PFSK-1 (cell line): Measurements from ENCODE around the gene OAF.

Experiments
- FOXP2 ChIP-seq: optimal IDR thresholded peaks from 2 replicates; pipeline ENCODE3; 2011; ENCODE audit warnings: borderline replicate concordance, control low read depth, inconsistent platforms; ENCODE audit not compliant: insufficient read depth; ENCODE audit errors: extremely low read length, extremely low read depth
- POLR2AphosphoS5 ChIP-seq: IDR thresholded peaks from 2 replicates; pipeline ENCODE4 v1.6.1; 2012; ENCODE audit warnings: low read depth, mild to moderate bottlenecking, control low read depth, low read length, moderate library complexity
- SIN3A ChIP-seq: IDR thresholded peaks from 2 replicates; pipeline ENCODE4 v1.6.1; 2012; ENCODE audit warnings: mild to moderate bottlenecking, low read length, moderate library complexity, borderline replicate concordance; ENCODE audit not compliant: insufficient read depth
- TAF1 ChIP-seq: IDR thresholded peaks from 2 replicates; pipeline ENCODE4 v1.6.1; 2012; ENCODE audit warnings: low read length, control low read depth, borderline replicate concordance; ENCODE audit not compliant: insufficient read depth
- TF ChIP-seq, protein P1 (sequence below), 2 experiments: IDR thresholded peaks; 2 replicates each; pipeline versions ENCODE4 v1.6.1 to v1.8.0; 2011 to 2012; ENCODE audit warnings: low read depth in 2 of 2, low read length in 2 of 2, control low read depth in 1 of 2, inconsistent platforms in 1 of 2, mild to moderate bottlenecking in 1 of 2, moderate library complexity in 1 of 2; ENCODE audit not compliant: insufficient read depth in 1 of 2

Gene OAF

DNA sequence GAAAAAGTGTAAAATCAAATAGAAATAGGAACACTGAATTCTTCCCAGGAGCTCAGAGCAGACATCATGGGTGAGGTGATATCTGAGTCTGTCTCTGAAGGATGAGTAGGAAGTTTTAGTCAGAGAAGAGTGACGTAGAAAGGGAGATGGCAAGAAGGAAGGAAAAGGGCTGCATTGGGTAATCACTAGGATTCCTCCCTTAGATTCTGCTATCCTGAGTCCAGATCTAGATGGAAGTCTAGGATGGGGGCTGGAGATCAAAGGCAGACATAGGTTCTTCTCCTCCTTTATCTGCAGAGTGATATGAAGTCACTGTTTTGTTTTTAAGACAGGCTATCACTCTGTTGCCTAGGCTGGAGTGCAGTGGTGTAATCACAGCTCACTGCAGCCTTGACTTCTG lies 59.6 kb downstream of the OAF start:
- TF ChIP-seq TAF1 (no peak), SIN3A (no peak), FOXP2 (no peak), POLR2AphosphoS5 (no peak)
- TF ChIP-seq, protein P1, sequence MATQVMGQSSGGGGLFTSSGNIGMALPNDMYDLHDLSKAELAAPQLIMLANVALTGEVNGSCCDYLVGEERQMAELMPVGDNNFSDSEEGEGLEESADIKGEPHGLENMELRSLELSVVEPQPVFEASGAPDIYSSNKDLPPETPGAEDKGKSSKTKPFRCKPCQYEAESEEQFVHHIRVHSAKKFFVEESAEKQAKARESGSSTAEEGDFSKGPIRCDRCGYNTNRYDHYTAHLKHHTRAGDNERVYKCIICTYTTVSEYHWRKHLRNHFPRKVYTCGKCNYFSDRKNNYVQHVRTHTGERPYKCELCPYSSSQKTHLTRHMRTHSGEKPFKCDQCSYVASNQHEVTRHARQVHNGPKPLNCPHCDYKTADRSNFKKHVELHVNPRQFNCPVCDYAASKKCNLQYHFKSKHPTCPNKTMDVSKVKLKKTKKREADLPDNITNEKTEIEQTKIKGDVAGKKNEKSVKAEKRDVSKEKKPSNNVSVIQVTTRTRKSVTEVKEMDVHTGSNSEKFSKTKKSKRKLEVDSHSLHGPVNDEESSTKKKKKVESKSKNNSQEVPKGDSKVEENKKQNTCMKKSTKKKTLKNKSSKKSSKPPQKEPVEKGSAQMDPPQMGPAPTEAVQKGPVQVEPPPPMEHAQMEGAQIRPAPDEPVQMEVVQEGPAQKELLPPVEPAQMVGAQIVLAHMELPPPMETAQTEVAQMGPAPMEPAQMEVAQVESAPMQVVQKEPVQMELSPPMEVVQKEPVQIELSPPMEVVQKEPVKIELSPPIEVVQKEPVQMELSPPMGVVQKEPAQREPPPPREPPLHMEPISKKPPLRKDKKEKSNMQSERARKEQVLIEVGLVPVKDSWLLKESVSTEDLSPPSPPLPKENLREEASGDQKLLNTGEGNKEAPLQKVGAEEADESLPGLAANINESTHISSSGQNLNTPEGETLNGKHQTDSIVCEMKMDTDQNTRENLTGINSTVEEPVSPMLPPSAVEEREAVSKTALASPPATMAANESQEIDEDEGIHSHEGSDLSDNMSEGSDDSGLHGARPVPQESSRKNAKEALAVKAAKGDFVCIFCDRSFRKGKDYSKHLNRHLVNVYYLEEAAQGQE (IDR thresholded peaks at IDR 0.05; ENCODE audit: insufficient read depth in 1 of 2, low read depth in 2 of 2, low read length in 2 of 2) = no peak

DNA sequence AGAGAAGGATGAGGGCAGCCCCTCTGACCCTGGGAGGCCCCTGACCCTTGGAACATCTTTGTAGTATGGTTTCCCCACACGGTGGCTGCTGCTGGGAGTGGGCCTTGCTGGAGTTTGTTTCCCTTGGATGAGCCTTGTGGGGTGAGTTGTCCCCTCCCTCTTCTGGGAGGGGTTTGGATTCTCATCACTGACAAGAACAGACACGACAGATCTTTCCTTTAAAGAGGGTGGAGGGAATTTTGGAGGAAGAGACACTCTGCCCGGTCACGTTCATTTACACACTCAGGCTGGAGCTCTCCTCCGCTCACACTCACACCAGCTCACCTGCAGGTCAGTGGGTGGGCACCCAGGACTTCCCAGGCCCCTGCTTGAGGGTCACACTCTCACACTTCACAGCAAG lies 60.8 kb downstream of the OAF start:
- no peak for TF ChIP-seq FOXP2
- TF ChIP-seq, protein P1 (IDR thresholded peaks at IDR 0.05; ENCODE audit: insufficient read depth in 1 of 2, low read depth in 2 of 2, low read length in 2 of 2) = no peak
- TF ChIP-seq SIN3A = no peak
- no peak for TF ChIP-seq TAF1
- no peak for TF ChIP-seq POLR2AphosphoS5

DNA sequence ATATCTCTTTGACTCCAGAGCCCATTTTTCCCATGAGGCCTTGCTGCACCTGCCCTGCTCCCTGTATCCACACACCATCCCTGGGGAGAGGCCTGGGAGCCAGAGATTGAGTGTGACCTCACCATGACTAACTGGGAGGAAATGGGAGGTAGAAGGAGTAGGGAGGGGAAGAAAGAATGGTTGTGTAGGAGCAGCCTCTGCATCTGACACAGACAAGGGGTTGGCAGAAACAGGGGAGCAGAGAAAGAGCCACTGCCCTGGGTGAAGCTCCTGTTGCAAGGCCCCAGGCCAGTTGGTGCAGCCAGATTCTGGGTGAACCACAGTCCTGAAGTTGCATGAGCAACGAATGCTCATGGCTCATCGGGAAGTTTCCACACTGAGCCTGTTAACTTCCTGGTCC lies 61.5 kb downstream of the OAF start:
- no peak for TF ChIP-seq FOXP2
- TF ChIP-seq, protein P1 (IDR thresholded peaks at IDR 0.05; ENCODE audit: insufficient read depth in 1 of 2, low read depth in 2 of 2, low read length in 2 of 2) = no peak
- no peak for TF ChIP-seq POLR2AphosphoS5
- no peak for TF ChIP-seq SIN3A
- TF ChIP-seq TAF1 = no peak

DNA sequence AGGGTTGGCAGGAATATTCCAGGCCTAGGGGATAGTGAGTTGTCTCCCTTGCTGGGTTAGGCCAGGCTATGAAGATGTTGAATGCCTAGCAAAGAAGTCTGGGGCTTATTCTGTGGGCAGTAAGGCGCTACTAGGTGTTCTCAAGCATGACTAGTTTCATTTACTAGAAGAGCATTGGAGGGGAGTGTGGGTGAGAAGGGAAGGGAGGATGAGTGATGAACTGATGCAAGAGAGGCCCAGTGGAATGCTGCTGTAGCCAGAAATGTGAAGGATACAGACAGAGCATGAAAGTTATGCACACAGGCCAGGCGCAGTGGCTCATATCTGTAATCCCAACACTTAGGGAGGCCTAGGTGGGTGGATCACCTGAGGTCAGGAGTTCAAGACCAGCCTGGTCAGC lies 62.6 kb downstream of the OAF start:
- no peak for TF ChIP-seq SIN3A
- TF ChIP-seq, protein P1 (IDR thresholded peaks at IDR 0.05; ENCODE audit: insufficient read depth in 1 of 2, low read depth in 2 of 2, low read length in 2 of 2) = no peak
- no peak for TF ChIP-seq POLR2AphosphoS5
- no peak for TF ChIP-seq TAF1
- TF ChIP-seq FOXP2 = no peak

DNA sequence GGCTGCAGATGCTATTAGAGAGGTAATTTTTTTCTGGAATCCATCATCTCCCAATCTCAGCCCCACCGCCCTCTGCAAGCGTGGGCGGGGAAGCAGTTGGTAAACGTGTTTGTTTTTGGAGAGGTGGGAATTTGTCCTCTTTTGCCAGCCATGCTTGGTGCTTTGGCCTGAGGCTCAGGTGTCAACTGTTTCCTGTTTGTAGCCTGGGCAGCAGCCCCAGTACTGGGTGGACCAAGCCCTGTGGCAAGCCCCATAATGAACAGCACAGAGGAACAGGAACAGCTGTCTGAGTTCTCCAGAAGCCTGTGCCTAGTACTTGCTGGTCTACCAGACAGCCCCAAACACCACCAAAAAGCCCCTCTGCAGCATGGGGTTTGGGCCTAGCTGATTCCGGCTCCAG lies 68.7 kb downstream of the OAF start:
- TF ChIP-seq, protein P1 (IDR thresholded peaks at IDR 0.05; ENCODE audit: insufficient read depth in 1 of 2, low read depth in 2 of 2, low read length in 2 of 2) = no peak
- TF ChIP-seq FOXP2 (no peak), SIN3A (no peak), POLR2AphosphoS5 (no peak), TAF1 (no peak)
